Small intestine (tissue), 7 donors: ENCODE measurements around the gene ARHGAP21. TPM values are rescaled to one million over a fixed set of nuclear protein-coding genes. Genes with fewer than 3 reads are reported as not detected.

Experiments used
- DNase-seq, 2 donors: peaks; one replicate each; pipeline versions ENCODE4 v3.0.0 to v3.0.0-alpha.2; 2013
- FAIRE-seq: peaks from 2 replicates; lab custom pipeline; 2012; peaks lifted over from hg19 to GRCh38; lab: Jason Lieb, UNC
- H3K27ac ChIP-seq, 3 donors: one replicate each; pipeline ENCODE4 v1.5.1; 2013; ENCODE audit warnings: low read length in 2 of 3, mild to moderate bottlenecking in 2 of 3, control low read depth in 1 of 3, inconsistent platforms in 1 of 3, low read depth in 1 of 3, moderate library complexity in 1 of 3
- H3K27me3 ChIP-seq, 3 donors: one replicate each; pipeline ENCODE4 v1.6.1; 2013; ENCODE audit warnings: low read length in 3 of 3, inconsistent platforms in 1 of 3; ENCODE audit not compliant: control insufficient read depth in 3 of 3, insufficient read depth in 3 of 3
- H3K36me3 ChIP-seq, 3 donors: one replicate each; pipeline ENCODE4 v1.6.1; 2013; ENCODE audit warnings: low read length in 3 of 3, inconsistent platforms in 1 of 3, low read depth in 1 of 3, mild to moderate bottlenecking in 1 of 3, moderate library complexity in 1 of 3; ENCODE audit not compliant: control insufficient read depth in 3 of 3, insufficient read depth in 2 of 3
- H3K4me1 ChIP-seq, 3 donors: one replicate each; pipeline ENCODE4 v1.6.1; 2013; ENCODE audit warnings: low read length in 2 of 3, inconsistent platforms in 1 of 3, low read depth in 1 of 3, mild to moderate bottlenecking in 1 of 3, moderate library complexity in 1 of 3; ENCODE audit not compliant: control insufficient read depth in 3 of 3, insufficient read depth in 2 of 3
- H3K4me3 ChIP-seq, 3 donors: one replicate each; pipeline ENCODE4 v1.5.1; 2013; ENCODE audit warnings: low read length in 3 of 3, control low read depth in 1 of 3, inconsistent platforms in 1 of 3, low read depth in 1 of 3, mild to moderate bottlenecking in 1 of 3, moderate library complexity in 1 of 3
- H3K9me3 ChIP-seq, 2 donors: one replicate each; pipeline ENCODE4 v1.6.1; 2013; ENCODE audit warnings: low read depth in 1 of 2, low read length in 1 of 2; ENCODE audit not compliant: control insufficient read depth in 2 of 2, insufficient read depth in 1 of 2
- WGBS, 3 donors: extraction: QIAGEN DNeasy Blood & Tissue Kit; methylation state at CpG; one replicate each; pipeline ENCODE4 v1.1.7; 2013; 5-methylcytosine and 5-hydroxymethylcytosine counted together
- polyA plus RNA-seq, 4 donors: library from polyadenylated mRNA; stranded (reverse) in 3 of 4; unstranded in 1 of 4; fragments of 200-250 nt in 3 of 4; fragments of 120-200 nt in 1 of 4; gene quantifications; one replicate each; pipeline versions ENCODE4 v1.2.1 to v1.2.3, GENCODE V29; 2013
- donor health status: healthy with polysubstance abuse.
- donor health status: control.
- donor health status: control.
- donor health status: Bipolar disorder and iron deficiency.
- donor health status: healthy.

ARHGAP21 gene
- polyA plus RNA-seq, 4 donors = 20.6 to 42.0 (median 29.7) TPM

- no peak for FAIRE-seq
- peak overlapping the region; percentile 70 to 86 (median 85) for H3K4me3 ChIP-seq
- H3K4me1 ChIP-seq = peaks cover 2 to 13% (median 8%) of the 10 kb centered on the region in 3 donors
- peak overlapping the region; percentile 83 to 97 (median 95) for H3K27ac ChIP-seq
- peak; percentile 51 to 72 for DNase-seq
- WGBS, 3 donors = 12 to 31% (median 26%) methylated on average over 35 of the region's 35 CpGs
- H3K27me3 ChIP-seq = no peaks in the 10 kb centered on the region
- no peaks in the 10 kb centered on the region for H3K9me3 ChIP-seq
- H3K36me3 ChIP-seq = peaks cover 0 to 10% (median 0%) of the 10 kb centered on the region in 3 donors
These were observed 2.2 kb downstream of the ARHGAP21 start for GRCh38 chr10:24721229-24722106.

- no peak for FAIRE-seq
- Histone ChIP-seq H3K27ac (no peak overlapping the region), H3K4me1 (peaks cover 2 to 14% (median 13%) of the 10 kb centered on the region in 3 donors), H3K9me3 (no peaks in the 10 kb centered on the region), H3K4me3 (peak overlapping the region in 2 of 3 donors; percentile 25 to 86), H3K36me3 (peaks cover 0 to 12% (median 0%) of the 10 kb centered on the region in 3 donors), H3K27me3 (no peaks in the 10 kb centered on the region)
- WGBS, 3 donors = 7 to 31% (median 20%) methylated on average over 2 of the region's 2 CpGs
- peak in 1 of 2 donors; percentile 22 for DNase-seq
These were observed 3.6 kb downstream of the ARHGAP21 start for GRCh38 chr10:24720096-24720495.

- FAIRE-seq (no peak), DNase-seq (no peak)
- peaks cover 2 to 14% (median 13%) of the 10 kb centered on the region in 3 donors for H3K4me1 ChIP-seq
- H3K4me3 ChIP-seq = no peak overlapping the region
- peaks cover 0 to 12% (median 0%) of the 10 kb centered on the region in 3 donors for H3K36me3 ChIP-seq
- WGBS, 3 donors = 83 to 92% (median 91%) methylated on average over 10 of the region's 10 CpGs
- H3K9me3 ChIP-seq = no peaks in the 10 kb centered on the region
- H3K27me3 ChIP-seq = no peaks in the 10 kb centered on the region
- no peak overlapping the region for H3K27ac ChIP-seq
These were observed 5.4 kb downstream of the ARHGAP21 start for GRCh38 chr10:24718031-24718855.

GRCh38 chr10:24716295-24716694 lies 7.4 kb downstream of the ARHGAP21 start:
- no peaks in the 10 kb centered on the region for H3K27me3 ChIP-seq
- H3K4me1 ChIP-seq = peaks cover 2 to 14% (median 10%) of the 10 kb centered on the region in 3 donors
- WGBS, 3 donors = 16 to 53% (median 35%) methylated on average over 5 of the region's 5 CpGs
- no peak for FAIRE-seq
- H3K4me3 ChIP-seq = no peak overlapping the region
- DNase-seq = peak in 1 of 2 donors; percentile 86
- H3K36me3 ChIP-seq = peaks cover 0 to 7% (median 0%) of the 10 kb centered on the region in 3 donors
- H3K9me3 ChIP-seq = no peaks in the 10 kb centered on the region
- H3K27ac ChIP-seq = peak overlapping the region in 2 of 3 donors; percentile 12 to 58

GRCh38 chr10:24715246-24715769 lies 8.4 kb downstream of the ARHGAP21 start:
- Histone ChIP-seq H3K27ac (no peak overlapping the region), H3K4me1 (peaks cover 2 to 14% (median 7%) of the 10 kb centered on the region in 3 donors), H3K27me3 (no peaks in the 10 kb centered on the region), H3K9me3 (no peaks in the 10 kb centered on the region), H3K4me3 (no peak overlapping the region), H3K36me3 (peaks cover 0 to 6% (median 0%) of the 10 kb centered on the region in 3 donors)
- 42 to 64% (median 59%) methylated on average over 5 of the region's 5 CpGs for WGBS, 3 donors
- FAIRE-seq = no peak
- no peak for DNase-seq

GRCh38 chr10:24713086-24713485 lies 10.6 kb downstream of the ARHGAP21 start:
- 69 to 83% (median 74%) methylated on average over 1 of the region's 1 CpG for WGBS, 3 donors
- Histone ChIP-seq H3K4me1 (peaks cover 0 to 14% (median 2%) of the 10 kb centered on the region in 3 donors), H3K27me3 (no peaks in the 10 kb centered on the region), H3K4me3 (no peak overlapping the region), H3K9me3 (no peaks in the 10 kb centered on the region), H3K27ac (no peak overlapping the region), H3K36me3 (peaks cover 0 to 6% (median 0%) of the 10 kb centered on the region in 3 donors)
- FAIRE-seq = no peak
- no peak for DNase-seq

GRCh38 chr10:24711465-24711864 lies 12.2 kb downstream of the ARHGAP21 start:
- no peak for DNase-seq
- Histone ChIP-seq H3K27me3 (no peaks in the 10 kb centered on the region), H3K4me3 (no peak overlapping the region), H3K4me1 (peaks cover 0 to 9% (median under 1%) of the 10 kb centered on the region in 3 donors), H3K36me3 (peaks cover 0 to 3% (median 0%) of the 10 kb centered on the region in 3 donors), H3K27ac (no peak overlapping the region), H3K9me3 (no peaks in the 10 kb centered on the region)
- no peak for FAIRE-seq
- WGBS, 3 donors = 71 to 83% (median 78%) methylated on average over 2 of the region's 2 CpGs

- DNase-seq = peak in 1 of 2 donors; percentile 51
- Histone ChIP-seq H3K4me3 (no peak overlapping the region), H3K27me3 (no peaks in the 10 kb centered on the region), H3K27ac (no peak overlapping the region), H3K9me3 (no peaks in the 10 kb centered on the region), H3K4me1 (peaks cover 0 to 5% (median 2%) of the 10 kb centered on the region in 3 donors), H3K36me3 (no peaks in the 10 kb centered on the region)
- no peak for FAIRE-seq
- WGBS, 3 donors = 10 to 63% (median 46%) methylated on average over 3 of the region's 3 CpGs
These were observed 15.6 kb downstream of the ARHGAP21 start for GRCh38 chr10:24708081-24708480.
